Spinal cord (tissue), 10 donors: Measurements from ENCODE around the gene ACOT7. TPM values are rescaled to one million over a fixed set of nuclear protein-coding genes. Genes with fewer than 3 reads are reported as not detected.

Experiments used
- DNase-seq, 6 donors: peaks; one replicate each; pipeline versions ENCODE4 v3.0.0 to v3.0.0-alpha.2; 2013 to 2015; ENCODE audit warnings: low spot score in 6 of 6, low read depth in 4 of 6
- H3K27ac ChIP-seq: one replicate; pipeline ENCODE4 v1.5.1; 2013; ENCODE audit warnings: low read depth, low read length, control low read depth
- H3K27me3 ChIP-seq: one replicate; pipeline ENCODE4 v1.6.1; 2013; ENCODE audit warnings: low read length; ENCODE audit not compliant: control insufficient read depth, insufficient read depth
- H3K36me3 ChIP-seq: one replicate; pipeline ENCODE4 v1.6.1; 2013; ENCODE audit warnings: low read length; ENCODE audit not compliant: control insufficient read depth, insufficient read depth
- H3K4me1 ChIP-seq: one replicate; pipeline ENCODE4 v1.6.1; 2013; ENCODE audit warnings: low read length; ENCODE audit not compliant: control insufficient read depth, insufficient read depth
- H3K4me3 ChIP-seq: one replicate; pipeline ENCODE4 v1.5.1; 2013; ENCODE audit warnings: low read depth, low read length, control low read depth
- H3K9me3 ChIP-seq: one replicate; pipeline ENCODE4 v1.6.1; 2013; ENCODE audit warnings: low read length; ENCODE audit not compliant: control insufficient read depth, insufficient read depth
- WGBS: methylation state at CpG from one replicate; pipeline ENCODE4 v1.1.5; 2013; ENCODE audit warnings: missing lambda C conversion rate; ENCODE audit not compliant: insufficient coverage; 5-methylcytosine and 5-hydroxymethylcytosine counted together
- polyA plus RNA-seq, 2 donors: library from polyadenylated mRNA; unstranded; fragments of 120-200 nt; gene quantifications; one replicate each; pipeline ENCODE4 v1.2.1, GENCODE V29; 2013; ENCODE audit not compliant: insufficient read length in 2 of 2
- total RNA-seq, 2 donors: library from RNA; depleted of rRNA in 1 of 2; stranded (reverse); fragments of 120-200 nt in 1 of 2; fragments of >200 nt in 1 of 2; gene quantifications; one replicate each; pipeline versions ENCODE4 v1.2.3 to v1.2.4, GENCODE V29; 2013 to 2014
- donor health status: healthy.

Gene ACOT7
- total and polyA plus RNA-seq, 4 donors: 31.8 to 198 (median 128) TPM

- peaks cover 68% of the 10 kb centered on the region for H3K4me1 ChIP-seq
- DNase-seq: peak in 2 of 6 donors; percentile 81 to 91
- H3K27me3 ChIP-seq: peaks cover 61% of the 10 kb centered on the region
- under 1% methylated on average over 48 of the region's 49 CpGs for WGBS
- no peak overlapping the region for H3K4me3 ChIP-seq
- no peak overlapping the region for H3K27ac ChIP-seq
- no peaks in the 10 kb centered on the region for H3K9me3 ChIP-seq
- peaks cover 15% of the 10 kb centered on the region for H3K36me3 ChIP-seq
Measured at GRCh38 chr1:6245869-6246496, 147.6 kb downstream of the ACOT7 start.

- H3K4me1 ChIP-seq: peaks cover 71% of the 10 kb centered on the region
- peaks cover 62% of the 10 kb centered on the region for H3K27me3 ChIP-seq
- no peak overlapping the region for H3K27ac ChIP-seq
- H3K36me3 ChIP-seq: peaks cover 11% of the 10 kb centered on the region
- H3K9me3 ChIP-seq: no peaks in the 10 kb centered on the region
- peak overlapping the region; percentile 5 for H3K4me3 ChIP-seq
- DNase-seq: peak in 2 of 6 donors; percentile 88 to 92
- WGBS: 0% methylated on average over 69 of the region's 79 CpGs
Measured at GRCh38 chr1:6245086-6245868, 148.3 kb downstream of the ACOT7 start.

GRCh38 chr1:6244401-6245049 is 149.0 kb downstream of the ACOT7 start:
- H3K27ac ChIP-seq: no peak overlapping the region
- no peak overlapping the region for H3K4me3 ChIP-seq
- peaks cover 6% of the 10 kb centered on the region for H3K36me3 ChIP-seq
- peaks cover 73% of the 10 kb centered on the region for H3K4me1 ChIP-seq
- no peak for DNase-seq
- H3K9me3 ChIP-seq: no peaks in the 10 kb centered on the region
- H3K27me3 ChIP-seq: peaks cover 63% of the 10 kb centered on the region
- 12% methylated on average over 7 of the region's 24 CpGs for WGBS

- Histone ChIP-seq H3K36me3 (peaks cover 6% of the 10 kb centered on the region), H3K27me3 (peaks cover 66% of the 10 kb centered on the region), H3K4me1 (peaks cover 78% of the 10 kb centered on the region), H3K4me3 (no peak within 1 kb of the TSS), H3K27ac (no peak within 1 kb of the TSS), H3K9me3 (no peaks in the 10 kb centered on the region)
- 3% methylated on average over 16 of the region's 16 CpGs for WGBS
- peak in 1 of 6 donors; percentile 32 for DNase-seq
Measured at GRCh38 chr1:6243993-6244392, 149.6 kb downstream of the ACOT7 start, which contains the start of gene HES3. Gene HES3 (plus strand): TSS chr1:6244179. CDS start chr1:6244366, 187 bp downstream.

- 24% methylated on average over 19 of the region's 20 CpGs for WGBS
- no peak overlapping the region for H3K27ac ChIP-seq
- H3K27me3 ChIP-seq: peaks cover 66% of the 10 kb centered on the region
- DNase-seq: peak in 1 of 6 donors; percentile 44
- no peaks in the 10 kb centered on the region for H3K36me3 ChIP-seq
- peaks cover 74% of the 10 kb centered on the region for H3K4me1 ChIP-seq
- no peak overlapping the region for H3K4me3 ChIP-seq
- no peaks in the 10 kb centered on the region for H3K9me3 ChIP-seq
Measured at GRCh38 chr1:6243053-6243834, 150.3 kb downstream of the ACOT7 start.

- DNase-seq: peak in 2 of 6 donors; percentile 57 to 61
- H3K27ac ChIP-seq: no peak overlapping the region
- H3K9me3 ChIP-seq: no peaks in the 10 kb centered on the region
- H3K4me3 ChIP-seq: no peak overlapping the region
- under 1% methylated on average over 89 of the region's 99 CpGs for WGBS
- H3K36me3 ChIP-seq: no peaks in the 10 kb centered on the region
- H3K27me3 ChIP-seq: peaks cover 66% of the 10 kb centered on the region
- H3K4me1 ChIP-seq: peaks cover 71% of the 10 kb centered on the region
Measured at GRCh38 chr1:6241887-6242740, 151.5 kb downstream of the ACOT7 start.

- Histone ChIP-seq H3K4me3 (no peak overlapping the region), H3K4me1 (peaks cover 64% of the 10 kb centered on the region), H3K36me3 (no peaks in the 10 kb centered on the region), H3K27me3 (peaks cover 63% of the 10 kb centered on the region), H3K27ac (no peak overlapping the region), H3K9me3 (no peaks in the 10 kb centered on the region)
- DNase-seq: no peak
- 26% methylated on average over 23 of the region's 33 CpGs for WGBS
Measured at GRCh38 chr1:6241107-6241886, 152.3 kb downstream of the ACOT7 start.
